HL-60 (cell line): ENCODE data around the gene PNPT1.

Source experiments
- DNase-seq, 2 experiments: peaks; one replicate each; pipeline ENCODE4 v3.0.0-alpha.2; 2010 to 2020; ENCODE audit warnings: low read depth in 1 of 2, low spot score in 1 of 2
- H3K27ac ChIP-seq: fragments of 250-450 bp; sonication (Bioruptor Pico); replicated peaks from 2 replicates; pipeline ENCODE4 v1.5.1; 2020; ENCODE audit warnings: mild to moderate bottlenecking, moderate library complexity
- H3K27me3 ChIP-seq: fragments of 250-450 bp; sonication (Bioruptor Pico); 2 replicates; pipeline ENCODE4 v1.5.1; 2021; ENCODE audit warnings: mild to moderate bottlenecking, moderate library complexity; ENCODE audit not compliant: insufficient read depth, poor library complexity, severe bottlenecking
- H3K4me3 ChIP-seq: replicated peaks from 2 replicates; pipeline ENCODE4 v1.5.1; 2011; ENCODE audit warnings: mild to moderate bottlenecking, control low read depth, low read length; ENCODE audit not compliant: insufficient read depth
- CTCF ChIP-seq: IDR thresholded peaks from one replicate; pipeline ENCODE4 v1.5.1; 2011; ENCODE audit warnings: low read length, control low read depth, inconsistent platforms; ENCODE audit not compliant: insufficient read depth
- GABPA ChIP-seq: IDR thresholded peaks from 2 replicates; pipeline ENCODE4 v1.6.1; 2012; ENCODE audit warnings: low read depth
- POLR2AphosphoS5 ChIP-seq: IDR thresholded peaks from 2 replicates; pipeline ENCODE4 v1.6.1; 2012; ENCODE audit warnings: low read depth
- REST ChIP-seq: IDR thresholded peaks from 2 replicates; pipeline ENCODE4 v1.6.1; 2012; ENCODE audit warnings: low read depth; ENCODE audit not compliant: insufficient replicate concordance
- SPI1 ChIP-seq: IDR thresholded peaks from 2 replicates; pipeline ENCODE4 v1.6.1; 2012; ENCODE audit warnings: low read depth, mild to moderate bottlenecking, borderline replicate concordance

PNPT1 gene

GRCh38 chr2:55616551-55617174, 77.0 kb downstream of the PNPT1 start:
- Histone ChIP-seq H3K27me3 (no peaks in the 10 kb centered on the region), H3K4me3 (peak overlapping the region; percentile 67), H3K27ac (peak overlapping the region; percentile 99)
- TF ChIP-seq SPI1, result peak; percentile 73; the same call in 1 of the 2 replicates
- TF ChIP-seq REST, result no peak
- peak; percentile 38 to 39 for DNase-seq

- DNase-seq, result no peak
- H3K27ac ChIP-seq, result no peak overlapping the region
- no peak for TF ChIP-seq CTCF
- TF ChIP-seq POLR2AphosphoS5, result no peak
- no peak for TF ChIP-seq GABPA
- no peak for TF ChIP-seq SPI1
- TF ChIP-seq REST, result no peak
- no peak overlapping the region for H3K4me3 ChIP-seq
- no peaks in the 10 kb centered on the region for H3K27me3 ChIP-seq
These were observed 81.6 kb downstream of the PNPT1 start for GRCh38 chr2:55611997-55612396.

GRCh38 chr2:55610954-55611743, 82.5 kb downstream of the PNPT1 start:
- Histone ChIP-seq H3K4me3 (no peak overlapping the region), H3K27me3 (no peaks in the 10 kb centered on the region)
- no peak for TF ChIP-seq SPI1
- TF ChIP-seq POLR2AphosphoS5, result 0 out of 2 replicates have a peak, but pooled peaks have one; percentile 32

GRCh38 chr2:55609938-55610578, 83.6 kb downstream of the PNPT1 start:
- H3K4me3 ChIP-seq, result no peak overlapping the region
- no peaks in the 10 kb centered on the region for H3K27me3 ChIP-seq
- no peak for DNase-seq
- H3K27ac ChIP-seq, result no peak overlapping the region; the same call in 1 of the 2 replicates
- TF ChIP-seq SPI1 (no peak), CTCF (no peak), GABPA (no peak), POLR2AphosphoS5 (no peak), REST (no peak)

More at GRCh38 chr2:55610954-55611743, 82.5 kb downstream of the PNPT1 start:
- H3K27ac ChIP-seq, result no peak overlapping the region
- no peak for DNase-seq
